RKO (cell line): Measurements from ENCODE around the gene RASD2.
A peak's percentile ranks its signal among the peaks of the same experiment; 100 is the strongest.

Experiments used
- DNase-seq: peaks from one replicate; pipeline ENCODE4 v3.0.0-alpha.2; 2016; ENCODE audit warnings: low spot score

RASD2 gene

GRCh38 chr22:35542157-35542938 lies 1.7 kb downstream of the RASD2 start:
- DNase-seq, result no peak

- no peak for DNase-seq
These were observed 2.4 kb downstream of the RASD2 start for GRCh38 chr22:35542939-35543516.

- DNase-seq, result no peak
These were observed 3.1 kb downstream of the RASD2 start for GRCh38 chr22:35543702-35544101.

GRCh38 chr22:35544189-35544588 lies 3.6 kb downstream of the RASD2 start:
- DNase-seq, result no peak

- no peak for DNase-seq
These were observed 4.2 kb downstream of the RASD2 start for GRCh38 chr22:35544827-35545226.

- DNase-seq, result no peak
These were observed 6.3 kb downstream of the RASD2 start for GRCh38 chr22:35546886-35547285.

GRCh38 chr22:35547987-35548721 lies 7.5 kb downstream of the RASD2 start:
- DNase-seq, result peak; percentile 23

- no peak for DNase-seq
These were observed 8.1 kb downstream of the RASD2 start for GRCh38 chr22:35548722-35549112.

- no peak for DNase-seq
These were observed 8.7 kb downstream of the RASD2 start for GRCh38 chr22:35549328-35549727.

- DNase-seq, result no peak
These were observed 11.0 kb downstream of the RASD2 start for GRCh38 chr22:35551549-35552177.

GRCh38 chr22:35552196-35552842 lies 11.7 kb downstream of the RASD2 start:
- peak; percentile 36 for DNase-seq

GRCh38 chr22:35552846-35553245 lies 12.2 kb downstream of the RASD2 start:
- no peak for DNase-seq

- no peak for DNase-seq
These were observed 12.7 kb downstream of the RASD2 start for GRCh38 chr22:35553341-35553740.

GRCh38 chr22:35554297-35554845 lies 13.7 kb downstream of the RASD2 start:
- DNase-seq, result no peak

- no peak for DNase-seq
These were observed 14.9 kb downstream of the RASD2 start for GRCh38 chr22:35555483-35555890.

GRCh38 chr22:35555946-35556547 lies 15.4 kb downstream of the RASD2 start:
- DNase-seq, result no peak

GRCh38 chr22:35556666-35557065 lies 16.0 kb downstream of the RASD2 start:
- DNase-seq, result no peak

GRCh38 chr22:35558031-35558430 lies 17.4 kb downstream of the RASD2 start:
- DNase-seq, result no peak

- no peak for DNase-seq
These were observed 18.1 kb downstream of the RASD2 start for GRCh38 chr22:35558719-35559118.

GRCh38 chr22:35559354-35560005 lies 18.8 kb downstream of the RASD2 start:
- peak; percentile 27 for DNase-seq

GRCh38 chr22:35560366-35560765 lies 19.7 kb downstream of the RASD2 start:
- DNase-seq, result no peak
